Endothelial cell of umbilical vein (primary cell): ENCODE measurements around the gene SART1. TPM values are rescaled to one million over a fixed set of nuclear protein-coding genes. Genes with fewer than 3 reads are reported as not detected.
A peak's percentile ranks its signal among the peaks of the same experiment; 100 is the strongest.

Source experiments
- BruUV-seq: library from RNA; stranded (reverse); fragments of 400-500 nt; replicated peaks from 2 replicates; lab custom pipeline; 2021; lab: Mats Ljungman, UMichigan
- CTCF ChIA-PET: fragments of 300-600, 350-600 bp; sonication (Branson Sonifier 250); formaldehyde crosslinking; loops from one replicate; lab custom pipeline; 2021; ENCODE audit warnings: antibody characterized with exemption, inconsistent platforms; lab: Charles Lee
- POLR2A ChIA-PET: fragments of 300-600, 350-600 bp; sonication (Branson Sonifier 250); formaldehyde crosslinking; loops from one replicate; lab custom pipeline; 2021; ENCODE audit warnings: antibody characterized with exemption, inconsistent platforms; lab: Charles Lee
- DNase-seq: peaks from one replicate; pipeline ENCODE4 v3.0.0-alpha.2; 2011; ENCODE audit warnings: low read depth, low spot score
- FAIRE-seq: peaks from 2 replicates; lab custom pipeline; 2011; peaks lifted over from hg19 to GRCh38; lab: Jason Lieb, UNC
- H2AFZ ChIP-seq: 2 replicates; pipeline ENCODE4 v1.6.0; 2012; ENCODE audit warnings: low read depth, low read length, control low read depth, inconsistent platforms
- H3K27ac ChIP-seq: 2 replicates; pipeline ENCODE4 v1.5.1; 2011; ENCODE audit warnings: low read depth, mild to moderate bottlenecking, control low read depth, low read length, moderate library complexity; ENCODE audit not compliant: insufficient read depth
- H3K27me3 ChIP-seq, 2 experiments: 2 replicates each; pipeline versions ENCODE4 v1.6.0 to v1.6.1; 2011; ENCODE audit warnings: low read length in 2 of 2, mixed read lengths in 1 of 2; ENCODE audit not compliant: control insufficient read depth in 2 of 2, insufficient read depth in 2 of 2
- H3K36me3 ChIP-seq, 2 experiments: 2 replicates in 1 of 2; 3 replicates in 1 of 2; pipeline ENCODE4 v1.5.1; 2011; ENCODE audit warnings: low read length in 2 of 2, mild to moderate bottlenecking in 1 of 2, moderate library complexity in 1 of 2; ENCODE audit not compliant: control insufficient read depth in 2 of 2, insufficient read depth in 2 of 2; ENCODE audit errors: extremely low read depth in 1 of 2
- H3K4me1 ChIP-seq: 3 replicates; pipeline ENCODE4 v1.5.1; 2011; ENCODE audit warnings: mild to moderate bottlenecking, low read length; ENCODE audit not compliant: control insufficient read depth, insufficient read depth; ENCODE audit errors: extremely low read depth
- H3K4me2 ChIP-seq: 2 replicates; pipeline ENCODE4 v1.6.1; 2011; ENCODE audit warnings: low read length, control low read depth, mixed read lengths; ENCODE audit not compliant: insufficient read depth
- H3K4me3 ChIP-seq, 3 experiments: fragments of 200-600 bp in 1 of 3; sonication (generic), shearing (Covaris generic) in 1 of 3; replicated peaks in 1 of 3; 2 replicates each; pipeline ENCODE4 v1.5.1; 2011 to 2016; ENCODE audit warnings: control low read depth in 3 of 3, low read length in 3 of 3, mild to moderate bottlenecking in 2 of 3, inconsistent platforms in 1 of 3, low read depth in 1 of 3, moderate library complexity in 1 of 3; ENCODE audit not compliant: insufficient read depth in 1 of 3
- H3K79me2 ChIP-seq: 2 replicates; pipeline ENCODE4 v1.6.0; 2012; ENCODE audit warnings: low read length, inconsistent platforms; ENCODE audit not compliant: control insufficient read depth, insufficient read depth
- H3K9ac ChIP-seq: replicated peaks from 2 replicates; pipeline ENCODE3; 2011; ENCODE audit warnings: low read length, control low read depth; ENCODE audit not compliant: insufficient read depth; ENCODE audit errors: extremely low read depth
- H3K9me1 ChIP-seq: replicated peaks from 3 replicates; pipeline ENCODE4 v1.6.0; 2011; ENCODE audit warnings: mild to moderate bottlenecking, low read length; ENCODE audit not compliant: control insufficient read depth, insufficient read depth; ENCODE audit errors: extremely low read depth
- H3K9me3 ChIP-seq: replicated peaks from 2 replicates; pipeline ENCODE4 v1.5.1; 2012; ENCODE audit warnings: low read length, inconsistent platforms; ENCODE audit not compliant: control insufficient read depth, insufficient read depth
- H4K20me1 ChIP-seq: replicated peaks from 2 replicates; pipeline ENCODE3; 2011; ENCODE audit warnings: mild to moderate bottlenecking, low read length; ENCODE audit not compliant: control insufficient read depth, insufficient read depth; ENCODE audit errors: extremely low read depth
- CTCF ChIP-seq, 2 donors: IDR thresholded peaks; 1 replicate in 1 of 2; 2 replicates in 1 of 2; pipeline ENCODE4 v1.5.1; 2011; ENCODE audit warnings: low read length in 2 of 2, mild to moderate bottlenecking in 2 of 2, moderate library complexity in 2 of 2, control low read depth in 1 of 2, inconsistent platforms in 1 of 2, low read depth in 1 of 2; ENCODE audit not compliant: insufficient read depth in 1 of 2; ENCODE audit errors: extremely low read depth in 1 of 2
- FOS ChIP-seq: IDR thresholded peaks from 2 replicates; pipeline ENCODE4 v1.6.1; 2011; ENCODE audit warnings: mild to moderate bottlenecking, low read length, moderate library complexity, borderline replicate concordance; ENCODE audit not compliant: insufficient read depth
- GATA2 ChIP-seq: IDR thresholded peaks from 2 replicates; pipeline ENCODE4 v1.7.0; 2011; ENCODE audit warnings: low read depth, mild to moderate bottlenecking, moderate library complexity, mixed read lengths, low read length; ENCODE audit not compliant: insufficient read length, insufficient read depth
- JUN ChIP-seq: IDR thresholded peaks from 2 replicates; pipeline ENCODE4 v1.6.1; 2011; ENCODE audit warnings: borderline replicate concordance, low read depth; ENCODE audit not compliant: insufficient read length, insufficient read depth
- MAX ChIP-seq: IDR thresholded peaks from 2 replicates; pipeline ENCODE4 v1.6.1; 2011; ENCODE audit not compliant: insufficient read depth, insufficient read length
- dilution Hi-C: fragments of 300-500 bp; cut with MboI; formaldehyde crosslinking; loops from one replicate; pipeline ENCODE4 v1.15.0; 2019; ENCODE audit warnings: low sequenced_read_pairs; ENCODE audit not compliant: extremely low pct_ligation_motif_present
- intact Hi-C: fragments of 100-400 bp; cut with micrococcal nuclease; formaldehyde crosslinking; loops from one replicate; pipeline ENCODE4 v1.10.0; 2022
- polyA plus RNA-seq, 4 experiments: library from polyadenylated mRNA; depleted of rRNA in 3 of 4; stranded (reverse) in 3 of 4; unstranded in 1 of 4; fragments of >200 nt; gene quantifications; 2 replicates each; pipeline versions ENCODE4 v1.2.1 to v1.2.3, GENCODE V29; 2011 to 2012; ENCODE audit warnings: missing spikeins in 1 of 4
- total RNA-seq: library from RNA; stranded (reverse); gene quantifications from 2 replicates; pipeline ENCODE4 v1.2.3, GENCODE V29; 2021

The SART1 gene
- total and polyA plus RNA-seq, 2 donors (not counting 3 experiments of a cell fraction or from before 2014, with no cell fraction given), result 21.8 to 62.7 TPM

DNA sequence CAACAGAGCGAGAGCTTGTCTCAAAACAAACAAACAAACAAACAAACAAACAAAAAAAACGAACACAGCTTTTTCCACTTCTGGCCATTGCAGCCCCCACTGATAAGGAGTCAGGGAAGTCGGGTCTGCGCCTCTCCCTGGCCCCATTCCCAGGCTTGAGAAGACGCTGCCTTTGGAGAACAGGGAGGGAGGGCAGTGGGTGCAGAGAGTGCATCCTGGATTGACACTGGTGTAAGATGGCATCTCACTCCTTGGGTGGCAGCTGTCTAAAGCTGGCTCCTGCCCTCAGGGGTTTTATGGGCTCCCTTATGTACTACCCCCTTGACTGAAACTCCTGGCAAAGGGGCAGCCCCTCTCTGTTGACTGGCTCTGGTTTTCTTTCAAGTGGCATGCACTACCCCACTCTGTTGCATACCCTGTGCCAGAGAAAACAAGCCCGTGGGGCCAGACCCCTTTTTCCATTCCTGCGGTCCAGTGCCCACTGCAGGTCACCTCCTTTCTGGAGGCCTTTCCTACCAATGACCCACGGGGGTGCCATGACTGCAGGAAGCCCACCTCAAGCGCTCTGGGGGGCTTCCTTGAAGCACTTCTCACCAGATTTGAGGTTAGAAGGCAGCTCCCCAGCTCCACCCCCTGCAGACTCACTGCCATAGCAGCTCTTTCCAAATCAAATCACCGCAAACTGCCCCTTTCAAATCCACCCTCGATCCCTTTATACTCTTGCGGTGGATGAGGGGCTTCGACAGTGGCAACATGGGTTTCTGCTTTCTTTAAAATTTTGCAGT, 29.6 kb upstream of the SART1 start:
- no peak overlapping the region for H3K27ac ChIP-seq
- FAIRE-seq, result no peak
- no peaks in the 10 kb centered on the region for H3K4me1 ChIP-seq
- POLR2A ChIA-PET, result no interaction called here
- no peak overlapping the region for H3K4me2 ChIP-seq
- H3K4me3 ChIP-seq, result no peak overlapping the region
- no peak for DNase-seq
- dilution Hi-C loops (no loop called here), intact Hi-C loops (loop anchor here (5.0 kb wide), 1 partner anchor 45 kb away; the partner anchor contains the start of gene FIBP)
- no peaks in the 10 kb centered on the region for H3K27me3 ChIP-seq
- no peaks in the 10 kb centered on the region for H3K9me1 ChIP-seq
- no peaks in the 10 kb centered on the region for H4K20me1 ChIP-seq
- H3K9ac ChIP-seq, result no peak overlapping the region
- no peak overlapping the region for H2AFZ ChIP-seq
- CTCF ChIA-PET, result interaction anchor here (1.1 to 2.8 kb wide), 6 partner anchors 9 to 47 kb away, joined by 3 to 13 read pairs (median 5); partner anchors contain the start of gene FIBP
- H3K79me2 ChIP-seq, result no peaks in the 10 kb centered on the region
- TF ChIP-seq MAX, result no peak
- TF ChIP-seq JUN, result no peak
- no peak for TF ChIP-seq FOS
- no peak for TF ChIP-seq GATA2
- no TSS peak for BruUV-seq
- no peaks in the 10 kb centered on the region for H3K9me3 ChIP-seq
- H3K36me3 ChIP-seq, result no peaks in the 10 kb centered on the region

DNA sequence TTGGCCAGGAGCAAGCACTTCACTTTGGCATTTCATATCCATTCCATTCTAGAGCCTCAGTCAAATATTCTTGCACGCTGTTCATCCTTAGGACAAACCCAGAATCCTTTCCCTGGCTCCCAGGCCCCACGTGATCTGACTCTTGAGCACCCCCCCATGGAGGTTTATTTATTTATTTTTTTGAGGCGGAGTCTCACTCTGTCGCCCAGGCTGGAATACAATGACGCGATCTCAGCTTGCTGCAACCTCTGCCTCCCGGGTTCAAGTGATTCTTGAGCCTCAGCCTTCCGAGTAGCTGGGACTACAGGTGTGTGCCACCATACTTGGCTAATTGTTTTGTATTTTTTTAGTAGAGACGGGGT, 29.0 kb upstream of the SART1 start:
- Histone ChIP-seq H3K36me3 (no peaks in the 10 kb centered on the region), H3K9me3 (no peaks in the 10 kb centered on the region), H3K9me1 (no peaks in the 10 kb centered on the region), H3K9ac (no peak overlapping the region), H3K4me1 (no peaks in the 10 kb centered on the region), H3K27me3 (peaks cover 0 to 2% of the 10 kb centered on the region in 2 experiments), H4K20me1 (no peaks in the 10 kb centered on the region), H3K4me3 (no peak overlapping the region), H2AFZ (no peak overlapping the region), H3K79me2 (no peaks in the 10 kb centered on the region), H3K4me2 (no peak overlapping the region), H3K27ac (no peak overlapping the region)
- BruUV-seq, result no TSS peak
- CTCF ChIA-PET, result interaction anchor here (0.9 to 2.8 kb wide), 7 partner anchors 9 to 48 kb away, joined by 3 to 13 read pairs (median 3); partner anchors contain the start of gene FIBP
- dilution Hi-C loops, result no loop called here
- FAIRE-seq (peak; percentile 67), DNase-seq (no peak)
- intact Hi-C loops, result loop anchor here (5.0 kb wide), 1 partner anchor 45 kb away; the partner anchor contains the start of gene FIBP
- POLR2A ChIA-PET, result no interaction called here
- TF ChIP-seq JUN (no peak), GATA2 (no peak), CTCF (IDR thresholded peaks at IDR 0.05; ENCODE audit: extremely low read depth in 1 of 2, insufficient read depth in 1 of 2, low read depth in 1 of 2, low read length in 2 of 2) (no peak), MAX (peak; percentile 32)
